GM18511 (cell line): ENCODE results near the gene NGFR.

Experiments used
- ATAC-seq: cut with Tn5 transposase; IDR thresholded peaks from one replicate; pipeline ENCODE4 v1.9.1; 2021; ENCODE audit warnings: mild to moderate bottlenecking, moderate library complexity; ENCODE audit not compliant: unreplicated experiment

Gene NGFR

DNA sequence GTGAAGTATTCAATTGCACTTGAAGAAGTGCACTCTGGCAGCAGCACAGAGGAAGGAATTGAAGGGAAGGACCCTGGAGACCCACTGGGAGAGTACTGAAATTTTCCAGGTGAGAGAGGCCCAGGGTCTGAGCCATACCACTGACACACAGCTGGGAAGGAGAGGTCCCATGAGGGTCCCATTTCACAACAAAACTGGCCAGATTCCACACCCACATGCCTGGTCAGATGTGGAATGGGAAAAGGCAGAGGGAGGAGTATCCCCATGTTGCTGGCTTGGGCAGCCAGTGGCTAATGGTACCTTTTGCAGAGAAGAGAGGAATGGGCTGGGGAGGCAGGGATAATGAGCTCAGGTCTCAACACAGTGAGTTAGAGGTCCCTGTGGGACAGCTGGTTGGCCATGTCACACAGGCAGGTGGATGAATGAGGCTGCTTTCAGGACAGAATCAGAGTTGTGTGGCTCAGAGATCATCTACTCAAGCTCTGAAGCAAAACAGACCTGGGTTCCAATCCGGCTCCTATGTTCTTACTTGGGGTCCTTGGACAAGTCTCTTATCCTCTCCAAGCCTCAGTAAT, 26.2 kb upstream of the NGFR start:
- no peak for ATAC-seq

DNA sequence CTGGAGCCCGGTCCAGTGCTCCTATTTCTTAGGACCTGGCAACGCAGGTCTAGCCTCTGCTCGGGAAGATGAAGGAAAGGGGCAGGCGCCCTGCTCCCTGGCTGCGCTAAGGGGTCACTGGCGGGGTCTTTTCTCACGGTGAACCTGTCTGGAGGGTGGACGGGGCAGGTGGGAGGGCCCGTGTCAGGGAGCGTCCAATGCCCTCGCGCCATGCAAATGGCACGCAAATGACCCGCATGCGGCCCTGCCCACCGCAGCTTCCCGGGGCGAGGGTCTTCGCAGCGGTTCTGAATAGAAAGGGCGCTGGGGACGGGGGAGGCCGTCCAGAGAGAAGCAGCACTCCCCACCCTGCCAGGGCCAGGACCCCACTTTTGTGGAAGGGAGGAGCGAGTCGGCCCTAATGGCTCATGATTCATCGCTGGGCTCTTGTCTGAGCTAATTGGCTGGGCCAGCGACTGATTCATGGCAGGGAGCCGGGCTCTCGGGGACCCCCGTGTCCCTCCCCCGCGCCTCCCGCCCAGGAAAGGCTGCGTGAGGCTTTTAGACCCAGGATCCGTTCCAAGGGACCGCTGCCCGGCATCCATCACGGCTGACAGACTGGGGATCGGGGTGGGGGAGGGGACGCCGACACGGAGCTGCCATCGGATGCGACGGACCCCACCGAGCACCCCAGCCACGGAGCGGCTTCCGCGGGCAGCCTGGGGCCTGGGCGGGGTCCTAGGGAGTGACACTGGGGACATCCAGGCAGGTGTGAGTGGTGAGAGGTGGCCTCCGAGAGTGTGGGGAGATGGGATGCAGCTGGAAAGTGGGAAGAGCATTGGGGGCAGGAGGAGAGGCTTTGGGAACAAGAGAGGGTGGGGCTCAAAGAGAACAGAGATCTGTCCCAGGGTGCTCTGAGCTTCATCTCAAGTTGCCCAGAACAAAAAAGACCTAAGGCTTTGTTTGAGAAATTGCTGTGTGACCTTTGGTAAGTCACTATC, 25.0 kb upstream of the NGFR start:
- no peak for ATAC-seq

DNA sequence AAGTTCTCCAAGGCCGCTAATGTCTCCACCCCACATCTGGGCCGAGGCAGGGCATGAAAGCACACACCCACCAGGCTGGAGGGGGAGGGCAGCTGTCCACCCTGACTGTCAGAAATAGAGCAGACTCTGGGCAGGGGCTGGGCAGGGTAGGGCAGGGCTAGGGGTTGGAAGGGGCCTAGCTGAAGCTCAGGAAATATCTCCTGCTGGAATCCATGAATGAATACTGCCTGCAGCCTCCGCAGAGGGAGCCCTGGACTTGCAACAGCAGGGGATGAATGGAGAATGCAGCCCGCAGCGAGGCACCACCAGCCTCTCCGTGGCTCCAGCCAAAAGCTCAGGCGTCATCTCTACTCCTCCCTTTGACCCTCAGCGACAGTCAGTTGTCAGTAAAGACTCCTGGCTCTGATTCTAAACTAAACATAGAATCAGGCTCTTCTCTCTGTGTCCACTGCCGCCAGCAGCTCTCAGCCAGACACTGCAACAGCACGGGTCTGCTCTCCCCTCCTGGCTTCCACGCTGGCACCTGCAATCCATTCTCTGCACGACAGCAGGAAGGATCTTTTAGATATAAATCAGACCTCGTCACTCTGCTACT, 23.9 kb upstream of the NGFR start:
- ATAC-seq: no peak

DNA sequence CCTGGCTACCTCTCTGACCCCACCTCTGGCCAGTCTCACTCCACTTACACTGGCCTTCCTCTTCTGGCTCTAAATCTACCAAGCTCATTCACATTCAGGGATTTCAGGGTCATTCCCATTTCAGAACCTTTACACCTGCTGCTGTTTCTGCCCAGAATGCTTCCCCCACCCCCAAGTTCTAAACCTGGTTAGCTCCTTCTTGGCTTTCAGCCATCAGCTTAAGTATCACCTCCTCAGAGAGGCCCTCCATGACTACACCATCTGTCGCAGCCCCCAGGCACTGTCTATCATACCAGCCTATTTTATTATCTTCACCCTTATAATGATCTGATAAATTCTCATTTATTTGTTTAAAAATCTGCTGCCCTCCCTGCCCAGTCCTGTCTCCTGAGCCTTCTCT, 23.3 kb upstream of the NGFR start:
- no peak for ATAC-seq

DNA sequence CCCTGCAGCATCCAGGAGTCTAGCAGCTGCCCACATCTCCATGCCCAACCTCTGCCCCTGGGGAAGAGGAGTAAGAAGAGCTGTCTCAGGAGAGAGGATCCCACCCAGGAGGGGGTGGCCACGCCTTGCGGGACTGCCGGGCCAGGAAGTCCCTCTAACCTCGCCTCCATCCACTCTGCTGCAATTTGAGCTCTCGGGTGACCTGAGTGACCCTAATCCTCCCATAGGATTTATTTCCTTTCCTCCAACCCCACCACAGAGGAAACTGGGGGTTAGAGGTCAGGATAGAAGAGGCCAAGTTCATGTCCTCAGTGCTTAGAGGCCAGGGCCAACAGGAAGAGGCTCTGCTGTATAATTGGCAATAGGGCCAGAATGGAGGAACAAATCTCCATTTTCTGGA, 22.6 kb upstream of the NGFR start:
- ATAC-seq: no peak

DNA sequence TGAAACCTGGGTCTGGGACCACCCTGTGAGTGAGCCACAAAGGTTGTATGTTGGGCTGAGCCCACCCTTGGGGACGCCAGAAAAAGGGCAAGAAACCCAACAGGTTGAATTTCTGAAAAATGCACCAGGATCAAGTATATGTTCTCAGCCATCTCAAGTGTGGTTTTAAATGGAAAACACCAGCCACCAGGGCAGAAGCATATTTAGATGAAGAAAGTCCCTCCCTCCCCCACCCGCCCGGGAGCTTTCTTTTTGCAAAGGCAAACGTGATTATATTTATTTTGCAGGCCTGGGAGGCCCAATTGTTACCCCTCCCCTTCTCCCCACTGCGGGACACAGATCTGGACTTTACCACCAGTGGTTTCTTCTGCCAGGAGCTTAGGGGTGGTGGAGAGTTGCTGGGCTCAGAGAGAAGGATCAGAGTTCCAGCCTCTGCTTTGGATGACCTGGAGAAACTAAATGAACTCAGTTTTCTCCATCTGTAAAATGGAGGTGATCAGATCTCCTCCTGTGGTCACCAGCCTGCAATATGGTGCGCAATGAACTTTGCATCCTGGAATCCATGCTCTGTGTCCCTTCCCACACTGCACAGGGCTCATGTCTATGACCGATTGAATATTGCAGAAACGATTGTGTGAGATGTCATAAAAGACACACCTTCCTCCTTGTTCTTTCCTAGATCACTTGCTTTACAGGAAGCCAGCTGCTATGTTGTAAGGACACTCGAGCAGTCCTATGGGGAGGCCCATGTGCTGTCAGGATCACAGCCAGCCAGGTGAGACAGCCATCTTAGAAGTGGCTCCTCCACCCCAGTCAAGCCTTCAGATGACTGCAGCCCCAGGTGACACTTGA, 21.0 kb upstream of the NGFR start:
- ATAC-seq: no peak

DNA sequence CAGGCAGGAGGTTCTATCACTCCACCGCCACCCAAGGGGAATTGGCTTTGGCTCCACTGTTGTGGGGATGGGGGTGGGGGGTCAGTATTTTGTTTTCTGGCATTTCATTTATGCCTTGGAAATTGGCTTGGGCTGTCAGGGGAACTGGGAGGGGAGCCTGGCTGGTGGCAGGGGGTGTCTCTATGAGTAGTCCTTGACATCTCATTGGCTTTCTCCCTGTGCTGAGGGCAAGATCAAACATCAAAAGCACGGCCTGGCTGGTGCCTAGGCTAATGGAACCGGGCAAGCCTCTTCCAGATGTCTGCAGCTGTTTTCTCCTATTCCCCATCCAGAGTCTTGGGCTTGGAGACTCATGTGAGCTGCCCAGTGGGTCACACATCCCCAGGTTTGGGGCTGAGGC, 17.4 kb upstream of the NGFR start:
- ATAC-seq: no peak

DNA sequence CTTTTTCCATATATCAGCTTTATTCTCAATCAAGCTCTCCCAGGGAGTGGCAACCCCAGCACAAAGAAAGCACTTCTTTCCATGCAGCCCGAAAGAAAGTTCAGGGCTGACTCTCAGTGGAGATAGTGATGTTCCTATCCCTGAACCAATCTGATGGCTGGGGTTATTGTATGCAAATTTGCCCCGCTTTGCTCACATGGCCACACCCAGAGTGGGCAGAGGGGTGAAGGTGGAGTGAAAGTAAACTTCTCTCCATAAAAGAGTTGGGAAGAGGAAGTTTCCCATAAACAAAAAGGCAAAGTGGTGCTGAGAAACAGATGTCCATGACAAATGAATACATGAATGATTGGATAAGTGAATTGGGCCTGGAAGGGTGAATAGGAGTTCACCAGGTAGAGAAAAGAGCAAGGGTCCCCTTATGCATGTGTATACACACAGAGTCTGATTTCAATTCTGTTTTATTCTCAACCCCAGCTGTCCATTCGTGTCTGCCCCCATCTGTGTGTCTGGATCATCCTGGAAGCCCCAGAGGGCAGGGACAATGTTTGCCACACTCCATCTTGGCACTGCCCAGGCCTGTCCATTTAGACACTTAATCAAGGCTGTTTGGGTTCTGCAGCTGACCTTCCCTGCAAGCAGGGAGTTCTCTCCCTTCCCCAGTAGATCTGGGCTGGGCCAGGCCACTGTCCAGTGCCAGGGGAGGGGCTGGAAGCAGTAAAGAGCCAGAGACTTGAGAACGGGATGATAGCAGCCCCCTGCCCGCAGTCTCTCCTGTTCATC, 14.1 kb upstream of the NGFR start:
- ATAC-seq: no peak

DNA sequence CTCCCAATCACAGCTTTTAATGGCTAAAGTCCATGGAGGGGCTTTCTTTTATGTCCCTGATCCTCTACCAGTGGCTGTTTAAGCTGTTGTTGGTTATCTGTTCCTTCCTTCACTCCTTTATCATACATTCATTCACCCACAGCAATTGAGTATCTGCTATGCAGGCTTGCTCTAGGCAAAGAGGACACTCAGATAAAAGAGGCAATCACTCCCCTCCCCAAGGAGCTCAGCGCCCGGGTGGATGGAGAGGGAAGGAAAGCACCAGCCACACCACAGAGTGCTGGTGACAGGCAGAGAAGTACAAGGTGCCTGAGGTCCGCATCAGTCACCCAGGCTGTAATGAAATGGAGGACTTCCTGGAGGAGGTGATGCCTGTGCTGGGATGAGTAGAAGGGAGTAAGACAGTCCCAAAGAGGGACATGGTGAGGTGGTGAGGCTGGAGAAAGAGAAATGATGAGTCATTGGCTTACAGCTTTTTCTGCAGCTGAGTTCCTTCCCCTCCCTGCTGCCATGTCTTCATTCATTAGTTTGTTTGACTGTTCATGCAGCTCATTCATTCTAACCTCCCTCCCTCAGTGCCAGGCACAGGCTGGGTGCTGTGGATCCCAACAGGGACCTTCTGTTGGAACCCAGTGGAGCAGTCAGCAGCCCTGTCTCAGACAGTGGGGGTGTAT, 12.8 kb upstream of the NGFR start:
- no peak for ATAC-seq

DNA sequence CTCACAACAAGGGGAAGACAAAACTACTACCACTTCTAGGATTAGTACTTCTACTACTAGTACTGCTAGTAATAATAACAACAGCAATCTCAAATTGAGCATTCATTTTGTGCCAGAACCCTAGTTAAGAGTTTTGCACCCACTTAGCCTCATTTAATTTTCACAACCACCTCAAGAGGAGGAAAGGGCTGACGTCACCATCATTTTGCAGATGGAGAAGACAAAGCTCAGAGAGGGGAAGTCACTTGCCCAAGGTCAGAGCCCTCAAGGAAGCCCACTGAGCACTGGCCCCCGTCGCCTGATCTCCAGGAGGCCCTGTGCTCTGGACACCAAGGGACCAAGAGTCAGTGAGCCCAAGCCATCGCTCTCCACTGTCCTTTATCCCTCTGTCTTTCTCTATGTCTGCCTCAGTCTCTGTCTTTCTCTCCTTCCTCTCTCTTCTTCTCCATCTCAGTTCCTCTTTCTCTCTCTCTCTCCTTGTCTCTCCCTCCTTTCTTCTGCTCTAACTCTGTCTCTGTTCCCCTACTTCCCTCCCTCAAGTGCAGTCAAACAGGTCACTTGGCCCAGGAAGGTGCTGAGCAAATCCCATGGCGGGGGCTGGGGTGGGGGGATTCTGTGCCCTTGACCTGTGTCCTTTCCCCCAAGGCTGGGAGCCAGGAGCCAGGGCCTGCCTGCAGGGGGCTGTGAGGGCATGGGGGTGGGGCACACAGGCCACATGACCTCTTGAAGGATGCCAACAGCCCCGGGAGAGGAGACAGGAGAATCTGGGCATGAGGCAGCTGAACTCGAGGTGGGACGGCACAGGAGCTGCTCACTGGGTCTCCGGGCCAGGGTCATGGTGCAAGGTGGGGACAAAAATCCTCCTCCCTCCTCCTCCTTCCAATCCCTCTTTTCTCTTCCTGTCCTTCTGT, 11.2 kb upstream of the NGFR start:
- ATAC-seq: no peak

DNA sequence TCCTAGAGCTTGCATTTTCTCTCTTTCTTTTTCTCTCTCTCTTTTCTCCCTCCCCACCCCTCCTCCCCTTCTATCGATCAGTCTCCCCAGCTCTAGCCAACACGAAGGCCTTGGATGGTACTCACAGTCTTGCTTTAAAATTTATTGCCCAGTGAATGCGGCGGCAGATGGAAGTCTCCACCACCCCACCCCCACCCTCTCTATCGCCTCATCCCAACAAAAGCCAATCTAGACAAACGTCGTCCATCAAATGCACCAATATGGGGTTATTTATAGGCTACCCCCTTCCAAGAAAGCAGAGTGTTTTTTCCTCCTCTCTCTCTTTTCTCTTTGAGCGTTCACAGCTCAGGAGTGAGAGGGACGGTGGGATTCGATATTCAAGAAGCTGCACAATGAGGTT, 10.5 kb upstream of the NGFR start:
- no peak for ATAC-seq

DNA sequence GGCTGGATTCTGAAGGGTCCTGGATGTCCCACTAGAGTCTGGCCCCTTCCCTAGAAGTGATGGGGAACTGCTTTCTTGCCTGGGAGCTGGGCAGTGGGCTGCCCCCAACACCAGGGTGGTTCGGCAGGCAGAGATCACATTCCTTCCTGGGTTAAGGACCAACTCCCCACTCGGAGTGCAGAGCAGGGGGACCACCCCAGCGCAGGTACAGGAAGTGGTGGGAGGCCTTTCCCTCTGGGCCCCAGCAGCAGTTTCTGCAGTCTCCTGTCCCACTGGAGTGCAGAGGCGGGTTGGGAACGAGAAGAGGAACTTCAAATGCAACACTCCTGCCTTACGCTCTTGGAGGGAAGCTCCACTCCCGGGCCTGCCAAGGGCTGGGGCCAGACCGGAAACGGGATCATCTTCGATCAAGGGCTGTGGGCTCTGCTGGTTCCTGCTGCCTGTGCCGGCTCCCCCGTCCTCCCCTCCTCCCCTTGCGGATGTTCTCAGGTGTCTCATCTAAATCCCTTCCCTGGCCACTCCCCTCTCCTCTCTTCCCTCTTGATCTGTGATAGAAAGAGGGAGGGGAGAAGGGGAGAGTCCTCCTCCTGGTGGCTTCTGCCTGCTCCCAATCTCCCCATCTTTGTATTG, 9.0 kb upstream of the NGFR start:
- no peak for ATAC-seq

DNA sequence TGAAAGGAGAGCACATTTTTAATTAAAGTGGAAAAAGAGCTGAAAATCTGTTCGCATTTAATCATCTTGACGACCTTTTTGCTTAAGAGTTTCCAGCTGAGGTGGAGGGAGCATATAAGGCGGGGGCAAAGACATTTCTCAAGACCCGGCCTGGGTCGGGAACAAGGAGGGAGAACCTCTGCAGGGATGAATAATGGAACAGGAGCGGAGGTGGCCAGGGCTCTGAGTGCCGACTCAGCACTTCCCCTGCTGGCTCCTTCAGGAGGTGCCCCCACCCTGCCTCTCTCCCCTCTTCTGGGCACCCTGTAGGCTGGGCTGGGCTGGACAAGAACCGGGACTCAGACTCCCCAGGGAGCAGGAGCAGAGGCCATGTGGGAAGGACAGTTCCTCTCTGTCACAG, 7.9 kb upstream of the NGFR start:
- no peak for ATAC-seq

DNA sequence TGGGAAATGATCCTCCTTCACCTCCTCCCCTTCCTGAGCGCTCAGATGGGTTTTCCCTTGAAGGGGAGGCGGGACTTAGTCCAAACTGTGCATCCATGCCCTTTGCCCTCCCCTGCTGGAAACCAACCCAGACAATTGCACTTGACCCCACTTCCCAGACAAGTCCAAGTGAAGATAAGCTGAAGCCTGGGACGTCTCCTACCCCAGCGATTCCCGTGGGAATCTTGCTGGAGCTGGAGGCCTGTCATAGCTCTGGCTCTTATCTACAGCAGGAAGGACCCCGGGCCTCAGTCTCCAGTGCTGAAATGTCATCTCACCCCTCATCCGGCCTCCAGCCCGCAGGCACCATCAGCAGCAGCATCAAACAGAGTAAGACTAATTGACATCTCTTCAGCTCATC, 6.5 kb upstream of the NGFR start:
- ATAC-seq: no peak

DNA sequence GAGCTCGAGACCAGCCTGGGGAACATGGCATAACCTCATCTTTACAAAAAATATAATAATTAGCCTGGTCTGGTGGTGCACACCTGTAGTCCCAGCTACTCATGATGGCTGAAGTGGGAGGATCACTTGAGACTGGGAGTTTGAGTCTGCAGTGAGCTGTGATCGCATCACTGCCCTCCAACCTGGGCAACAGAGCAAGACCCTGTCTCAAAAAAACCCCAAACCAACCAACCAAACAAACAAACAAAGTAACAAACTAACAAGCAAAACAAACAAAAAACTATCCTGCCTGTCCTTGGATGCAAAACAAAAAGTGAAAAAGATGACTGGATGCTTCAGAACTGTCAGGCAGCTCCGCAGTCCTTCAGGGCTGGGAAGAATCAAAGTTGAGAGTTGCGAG, 5.7 kb upstream of the NGFR start:
- ATAC-seq: no peak

DNA sequence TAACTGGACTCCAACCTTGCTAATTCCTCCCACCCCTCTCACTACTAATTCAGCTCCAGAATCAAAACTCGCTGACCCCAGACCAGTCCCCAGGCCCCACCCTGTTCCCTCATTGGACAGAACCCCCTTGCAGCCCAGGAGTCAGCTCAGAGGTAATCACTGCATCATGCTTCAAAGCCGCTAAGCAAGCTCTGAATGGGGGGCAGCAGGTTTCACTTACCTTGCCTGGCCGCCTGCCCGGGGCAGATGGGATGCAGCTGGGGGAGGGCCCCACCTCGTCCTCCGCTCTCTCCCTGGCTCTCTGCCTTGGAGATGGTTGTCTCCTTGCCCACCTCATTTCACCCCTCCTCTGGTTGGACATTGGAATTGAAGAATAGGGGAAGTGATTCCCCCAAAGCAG, 4.8 kb upstream of the NGFR start:
- ATAC-seq: no peak

DNA sequence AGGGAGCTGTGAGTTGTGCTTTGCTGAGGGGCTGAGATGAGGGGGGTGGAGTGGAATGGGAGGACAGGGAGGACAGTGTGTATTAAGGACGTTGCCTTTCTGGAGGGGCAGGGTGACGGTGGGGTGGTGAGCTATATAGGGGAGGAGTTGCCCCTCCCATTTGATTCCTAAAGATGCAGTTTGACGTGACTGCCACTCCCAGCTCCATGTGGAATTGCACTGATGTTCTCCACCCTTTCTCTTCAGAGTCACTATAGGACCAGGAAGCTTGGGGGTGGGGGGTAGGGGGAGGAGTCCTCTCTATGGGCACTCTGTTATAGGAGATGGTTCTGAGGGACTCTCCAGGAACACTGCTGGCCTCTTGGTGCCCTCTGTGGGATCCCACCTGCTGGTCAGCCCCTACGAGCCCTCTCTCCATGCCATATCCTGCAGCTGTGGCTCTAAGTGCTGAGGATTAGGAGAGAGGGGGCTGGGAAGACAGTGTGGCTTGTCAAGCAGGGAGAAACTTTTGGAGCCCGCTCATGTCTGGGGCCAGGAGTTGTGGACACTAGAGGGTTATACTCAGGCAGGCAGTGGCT, 3.8 kb upstream of the NGFR start:
- ATAC-seq: no peak

DNA sequence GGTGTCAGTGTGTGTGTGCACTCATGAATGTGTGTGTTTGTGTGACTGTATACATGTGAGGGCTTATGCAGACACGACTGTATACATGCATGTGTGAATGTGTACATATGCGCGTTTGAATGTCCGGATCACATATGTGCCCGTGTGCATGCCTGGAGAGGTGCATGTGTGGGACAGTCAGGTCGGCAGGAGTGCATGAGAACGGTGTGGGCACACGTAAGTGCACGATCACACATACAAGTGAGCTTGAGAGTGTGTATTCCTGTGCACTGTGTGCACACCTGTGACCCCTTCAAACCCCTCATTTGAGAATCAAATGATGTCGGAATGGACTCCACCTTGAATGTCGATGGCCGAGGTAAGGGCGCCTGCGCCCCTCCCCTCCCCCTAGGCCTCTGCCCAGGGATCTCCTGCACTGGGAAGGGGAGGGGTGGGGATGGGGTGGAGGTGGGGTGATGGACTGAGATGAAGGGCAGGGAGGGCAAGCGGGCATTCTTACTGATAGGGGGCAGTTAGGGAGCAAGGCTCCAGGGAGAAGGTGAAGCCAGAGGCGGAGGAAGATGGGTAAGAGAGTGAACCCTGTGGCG, 601 bp upstream of the NGFR start:
- no peak for ATAC-seq
